ENCODE measurements around the gene ARF1. TPM values are rescaled to one million over a fixed set of nuclear protein-coding genes. Genes with fewer than 3 reads are reported as not detected.

Gene ARF1
- total and polyA plus RNA-seq, 2 of the 13 experiments (the other 11 are each of a cell fraction or from before 2014, with no cell fraction given): 186 to 327 TPM

DNA sequence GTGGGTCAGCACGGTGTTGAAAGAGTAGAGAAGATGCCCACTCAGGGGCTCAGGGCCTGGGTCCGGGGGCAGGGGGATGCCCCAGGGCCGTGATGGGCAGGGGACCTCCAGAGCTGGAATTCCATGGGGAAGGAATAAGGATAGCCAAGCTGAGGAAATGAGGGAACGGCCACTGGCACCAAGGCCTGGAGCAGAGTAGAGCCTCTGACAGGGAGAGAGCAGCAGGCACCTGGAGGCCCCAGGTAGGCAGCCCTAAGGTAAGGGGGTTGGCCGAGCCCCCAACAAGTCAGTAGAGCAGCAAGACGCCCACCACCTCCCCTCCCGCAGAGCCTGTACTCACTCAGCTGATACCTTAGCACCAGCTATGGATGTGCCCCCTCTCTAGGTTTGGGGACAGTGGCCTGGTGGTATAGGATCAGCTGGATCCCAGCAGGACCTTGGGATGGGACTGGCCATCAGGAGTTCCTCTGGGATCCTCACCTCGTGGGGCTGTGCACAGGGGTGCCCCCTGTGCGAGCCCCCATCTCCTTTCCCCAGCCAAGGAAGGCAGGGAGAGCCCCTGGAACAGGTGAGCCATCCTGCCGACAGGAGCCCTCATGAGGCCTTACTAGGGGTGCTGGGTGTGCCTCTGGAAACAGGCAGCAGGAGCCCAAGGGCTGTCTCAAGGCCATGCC lies 21.0 kb upstream of the ARF1 start:
- no peaks in the 10 kb centered on the region for H3K79me2 ChIP-seq (ENCODE audit: insufficient read depth, low read length)
- H3K9me3 ChIP-seq (ENCODE audit: low read length): no peaks in the 10 kb centered on the region
- in situ Hi-C loops (cut with HindIII; ENCODE audit: extremely low pct_ligation_motif_present, low pct_unique_long_range_greater_than_20kb) (no loop called here), intact Hi-C loops (cut with micrococcal nuclease; ENCODE audit: unreplicated experiment) (no loop called here)
- ChIA-PET POLR2A (no interaction called here), CTCF (ENCODE audit: low intra/inter-chr PET ratio, low total read pairs) (no interaction called here)
- H3K27ac ChIP-seq (ENCODE audit: extremely low read length, insufficient read depth, low read length): no peak overlapping the region
- no peak overlapping the region for H3K4me3 ChIP-seq (replicated peaks in 1 of 3; ENCODE audit: insufficient read depth in 1 of 3, low read depth in 2 of 3, low read length in 3 of 3)
- no peak overlapping the region for H3K4me2 ChIP-seq (ENCODE audit: low read depth, low read length)
- H3K36me3 ChIP-seq (replicated peaks in 1 of 2; ENCODE audit: control insufficient read depth in 1 of 2, insufficient read depth in 2 of 2, low read length in 2 of 2): no peaks in the 10 kb centered on the region
- no TSS peak for BruUV-seq (replicated peaks)
- ATAC-seq (no peak), FAIRE-seq (no peak), DNase-seq (ENCODE audit: low spot score) (no peak)
- no peak overlapping the region for H3K9ac ChIP-seq (ENCODE audit: insufficient read depth, low read depth, low read length)
- no peaks in the 10 kb centered on the region for H4K20me1 ChIP-seq (ENCODE audit: insufficient read depth, low read length)
- H3K27me3 ChIP-seq (ENCODE audit: control insufficient read depth in 1 of 2, insufficient read depth in 2 of 2, low read length in 2 of 2): peaks cover 8 to 40% of the 10 kb centered on the region in 2 experiments; a peak in 4 of 5 replicates
- no peak overlapping the region for H2AFZ ChIP-seq (ENCODE audit: low read length)
- 8% methylated on average over 9 of the region's 10 CpGs for whole genome bisulfite sequencing (ENCODE audit: low lambda C conversion rate)
- H3K4me1 ChIP-seq (ENCODE audit: insufficient read depth, low read length): no peaks in the 10 kb centered on the region
- TF ChIP-seq, protein P1, sequence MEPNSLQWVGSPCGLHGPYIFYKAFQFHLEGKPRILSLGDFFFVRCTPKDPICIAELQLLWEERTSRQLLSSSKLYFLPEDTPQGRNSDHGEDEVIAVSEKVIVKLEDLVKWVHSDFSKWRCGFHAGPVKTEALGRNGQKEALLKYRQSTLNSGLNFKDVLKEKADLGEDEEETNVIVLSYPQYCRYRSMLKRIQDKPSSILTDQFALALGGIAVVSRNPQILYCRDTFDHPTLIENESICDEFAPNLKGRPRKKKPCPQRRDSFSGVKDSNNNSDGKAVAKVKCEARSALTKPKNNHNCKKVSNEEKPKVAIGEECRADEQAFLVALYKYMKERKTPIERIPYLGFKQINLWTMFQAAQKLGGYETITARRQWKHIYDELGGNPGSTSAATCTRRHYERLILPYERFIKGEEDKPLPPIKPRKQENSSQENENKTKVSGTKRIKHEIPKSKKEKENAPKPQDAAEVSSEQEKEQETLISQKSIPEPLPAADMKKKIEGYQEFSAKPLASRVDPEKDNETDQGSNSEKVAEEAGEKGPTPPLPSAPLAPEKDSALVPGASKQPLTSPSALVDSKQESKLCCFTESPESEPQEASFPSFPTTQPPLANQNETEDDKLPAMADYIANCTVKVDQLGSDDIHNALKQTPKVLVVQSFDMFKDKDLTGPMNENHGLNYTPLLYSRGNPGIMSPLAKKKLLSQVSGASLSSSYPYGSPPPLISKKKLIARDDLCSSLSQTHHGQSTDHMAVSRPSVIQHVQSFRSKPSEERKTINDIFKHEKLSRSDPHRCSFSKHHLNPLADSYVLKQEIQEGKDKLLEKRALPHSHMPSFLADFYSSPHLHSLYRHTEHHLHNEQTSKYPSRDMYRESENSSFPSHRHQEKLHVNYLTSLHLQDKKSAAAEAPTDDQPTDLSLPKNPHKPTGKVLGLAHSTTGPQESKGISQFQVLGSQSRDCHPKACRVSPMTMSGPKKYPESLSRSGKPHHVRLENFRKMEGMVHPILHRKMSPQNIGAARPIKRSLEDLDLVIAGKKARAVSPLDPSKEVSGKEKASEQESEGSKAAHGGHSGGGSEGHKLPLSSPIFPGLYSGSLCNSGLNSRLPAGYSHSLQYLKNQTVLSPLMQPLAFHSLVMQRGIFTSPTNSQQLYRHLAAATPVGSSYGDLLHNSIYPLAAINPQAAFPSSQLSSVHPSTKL (CRISPR knock-in tag; IDR thresholded peaks at IDR 0.05): no peak
- TF ChIP-seq ZNF841 (CRISPR knock-in tag; IDR thresholded peaks at IDR 0.05; ENCODE audit: borderline replicate concordance): no peak
- no peak for TF ChIP-seq ZNF138 (CRISPR knock-in tag; IDR thresholded peaks at IDR 0.05; ENCODE audit: low read depth)
- no peak for TF ChIP-seq NFYB (CRISPR knock-in tag; IDR thresholded peaks at IDR 0.05)
- TF ChIP-seq, protein P2, sequence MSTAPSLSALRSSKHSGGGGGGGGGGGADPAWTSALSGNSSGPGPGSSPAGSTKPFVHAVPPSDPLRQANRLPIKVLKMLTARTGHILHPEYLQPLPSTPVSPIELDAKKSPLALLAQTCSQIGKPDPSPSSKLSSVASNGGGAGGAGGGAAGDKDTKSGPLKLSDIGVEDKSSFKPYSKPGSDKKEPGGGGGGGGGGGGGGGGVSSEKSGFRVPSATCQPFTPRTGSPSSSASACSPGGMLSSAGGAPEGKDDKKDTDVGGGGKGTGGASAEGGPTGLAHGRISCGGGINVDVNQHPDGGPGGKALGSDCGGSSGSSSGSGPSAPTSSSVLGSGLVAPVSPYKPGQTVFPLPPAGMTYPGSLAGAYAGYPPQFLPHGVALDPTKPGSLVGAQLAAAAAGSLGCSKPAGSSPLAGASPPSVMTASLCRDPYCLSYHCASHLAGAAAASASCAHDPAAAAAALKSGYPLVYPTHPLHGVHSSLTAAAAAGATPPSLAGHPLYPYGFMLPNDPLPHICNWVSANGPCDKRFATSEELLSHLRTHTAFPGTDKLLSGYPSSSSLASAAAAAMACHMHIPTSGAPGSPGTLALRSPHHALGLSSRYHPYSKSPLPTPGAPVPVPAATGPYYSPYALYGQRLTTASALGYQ (CRISPR knock-in tag; IDR thresholded peaks at IDR 0.05): no peak
- TF ChIP-seq, protein P3, sequence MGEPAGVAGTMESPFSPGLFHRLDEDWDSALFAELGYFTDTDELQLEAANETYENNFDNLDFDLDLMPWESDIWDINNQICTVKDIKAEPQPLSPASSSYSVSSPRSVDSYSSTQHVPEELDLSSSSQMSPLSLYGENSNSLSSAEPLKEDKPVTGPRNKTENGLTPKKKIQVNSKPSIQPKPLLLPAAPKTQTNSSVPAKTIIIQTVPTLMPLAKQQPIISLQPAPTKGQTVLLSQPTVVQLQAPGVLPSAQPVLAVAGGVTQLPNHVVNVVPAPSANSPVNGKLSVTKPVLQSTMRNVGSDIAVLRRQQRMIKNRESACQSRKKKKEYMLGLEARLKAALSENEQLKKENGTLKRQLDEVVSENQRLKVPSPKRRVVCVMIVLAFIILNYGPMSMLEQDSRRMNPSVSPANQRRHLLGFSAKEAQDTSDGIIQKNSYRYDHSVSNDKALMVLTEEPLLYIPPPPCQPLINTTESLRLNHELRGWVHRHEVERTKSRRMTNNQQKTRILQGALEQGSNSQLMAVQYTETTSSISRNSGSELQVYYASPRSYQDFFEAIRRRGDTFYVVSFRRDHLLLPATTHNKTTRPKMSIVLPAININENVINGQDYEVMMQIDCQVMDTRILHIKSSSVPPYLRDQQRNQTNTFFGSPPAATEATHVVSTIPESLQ (CRISPR knock-in tag; conservative IDR thresholded peaks at IDR 0.05): no peak
- TF ChIP-seq, protein P4, sequence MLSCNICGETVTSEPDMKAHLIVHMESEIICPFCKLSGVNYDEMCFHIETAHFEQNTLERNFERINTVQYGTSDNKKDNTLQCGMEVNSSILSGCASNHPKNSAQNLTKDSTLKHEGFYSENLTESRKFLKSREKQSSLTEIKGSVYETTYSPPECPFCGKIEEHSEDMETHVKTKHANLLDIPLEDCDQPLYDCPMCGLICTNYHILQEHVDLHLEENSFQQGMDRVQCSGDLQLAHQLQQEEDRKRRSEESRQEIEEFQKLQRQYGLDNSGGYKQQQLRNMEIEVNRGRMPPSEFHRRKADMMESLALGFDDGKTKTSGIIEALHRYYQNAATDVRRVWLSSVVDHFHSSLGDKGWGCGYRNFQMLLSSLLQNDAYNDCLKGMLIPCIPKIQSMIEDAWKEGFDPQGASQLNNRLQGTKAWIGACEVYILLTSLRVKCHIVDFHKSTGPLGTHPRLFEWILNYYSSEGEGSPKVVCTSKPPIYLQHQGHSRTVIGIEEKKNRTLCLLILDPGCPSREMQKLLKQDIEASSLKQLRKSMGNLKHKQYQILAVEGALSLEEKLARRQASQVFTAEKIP (CRISPR knock-in tag; IDR thresholded peaks at IDR 0.05; ENCODE audit: borderline replicate concordance): no peak
- TF ChIP-seq SNAI1 (CRISPR knock-in tag; IDR thresholded peaks at IDR 0.05; ENCODE audit: borderline replicate concordance): no peak
- no peak for TF ChIP-seq ZNF781 (CRISPR knock-in tag; IDR thresholded peaks at IDR 0.05; ENCODE audit: borderline replicate concordance, not compliant biosample characterization)
- TF ChIP-seq, protein P5, sequence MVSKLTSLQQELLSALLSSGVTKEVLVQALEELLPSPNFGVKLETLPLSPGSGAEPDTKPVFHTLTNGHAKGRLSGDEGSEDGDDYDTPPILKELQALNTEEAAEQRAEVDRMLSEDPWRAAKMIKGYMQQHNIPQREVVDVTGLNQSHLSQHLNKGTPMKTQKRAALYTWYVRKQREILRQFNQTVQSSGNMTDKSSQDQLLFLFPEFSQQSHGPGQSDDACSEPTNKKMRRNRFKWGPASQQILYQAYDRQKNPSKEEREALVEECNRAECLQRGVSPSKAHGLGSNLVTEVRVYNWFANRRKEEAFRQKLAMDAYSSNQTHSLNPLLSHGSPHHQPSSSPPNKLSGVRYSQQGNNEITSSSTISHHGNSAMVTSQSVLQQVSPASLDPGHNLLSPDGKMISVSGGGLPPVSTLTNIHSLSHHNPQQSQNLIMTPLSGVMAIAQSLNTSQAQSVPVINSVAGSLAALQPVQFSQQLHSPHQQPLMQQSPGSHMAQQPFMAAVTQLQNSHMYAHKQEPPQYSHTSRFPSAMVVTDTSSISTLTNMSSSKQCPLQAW (CRISPR knock-in tag; IDR thresholded peaks at IDR 0.05): no peak
